BE2C (cell line): ENCODE data around the gene GPD1.

Experiments used
- DNase-seq: peaks from one replicate; pipeline ENCODE4 v3.0.0-alpha.2; 2020
- H3K27me3 ChIP-seq: fragments of 250-450 bp; sonication (Bioruptor Pico); 2 replicates; pipeline ENCODE4 v1.5.1; 2020; ENCODE audit warnings: mild to moderate bottlenecking
- H3K36me3 ChIP-seq: fragments of 250-450 bp; sonication (Bioruptor Pico); 2 replicates; pipeline ENCODE4 v1.5.1; 2020; ENCODE audit warnings: mild to moderate bottlenecking
- H3K4me1 ChIP-seq: fragments of 250-450 bp; sonication (Bioruptor Pico); 2 replicates; pipeline ENCODE4 v1.5.1; 2020
- H3K4me3 ChIP-seq: 2 replicates; pipeline ENCODE4 v1.5.1; 2011; ENCODE audit warnings: low read depth, low read length
- H3K9me3 ChIP-seq: fragments of 250-450 bp; sonication (Bioruptor Pico); 2 replicates; pipeline ENCODE4 v1.5.1; 2020
- CTCF ChIP-seq: IDR thresholded peaks from 2 replicates; pipeline ENCODE4 v1.5.1; 2012; ENCODE audit warnings: mild to moderate bottlenecking, low read depth, low read length

GPD1 gene

GRCh38 chr12:50075808-50076170 is 28.0 kb upstream of the GPD1 start:
- TF ChIP-seq CTCF, result no peak
- no peaks in the 10 kb centered on the region; the same call in 1 of the 2 replicates for H3K4me1 ChIP-seq
- DNase-seq, result no peak
- H3K4me3 ChIP-seq, result no peak overlapping the region
- peaks cover 15% of the 10 kb centered on the region for H3K36me3 ChIP-seq
- no peaks in the 10 kb centered on the region for H3K27me3 ChIP-seq
- H3K9me3 ChIP-seq, result no peaks in the 10 kb centered on the region

GRCh38 chr12:50077099-50077498 is 26.7 kb upstream of the GPD1 start:
- Histone ChIP-seq H3K4me3 (no peak overlapping the region), H3K27me3 (no peaks in the 10 kb centered on the region), H3K4me1 (no peaks in the 10 kb centered on the region)

GRCh38 chr12:50078281-50078680 is 25.5 kb upstream of the GPD1 start:
- peaks cover 12% of the 10 kb centered on the region for H3K36me3 ChIP-seq
- no peak for DNase-seq
- no peaks in the 10 kb centered on the region for H3K27me3 ChIP-seq
- no peaks in the 10 kb centered on the region for H3K4me1 ChIP-seq
- H3K9me3 ChIP-seq, result no peaks in the 10 kb centered on the region
- H3K4me3 ChIP-seq, result no peak overlapping the region
- no peak for TF ChIP-seq CTCF

More at GRCh38 chr12:50077099-50077498, 26.7 kb upstream of the GPD1 start:
- DNase-seq, result no peak
- peaks cover 14% of the 10 kb centered on the region for H3K36me3 ChIP-seq
- H3K9me3 ChIP-seq, result no peaks in the 10 kb centered on the region
- no peak for TF ChIP-seq CTCF

- no peak for TF ChIP-seq CTCF
- Histone ChIP-seq H3K4me1 (no peaks in the 10 kb centered on the region), H3K4me3 (no peak overlapping the region), H3K36me3 (peaks cover 12% of the 10 kb centered on the region), H3K27me3 (no peaks in the 10 kb centered on the region), H3K9me3 (no peaks in the 10 kb centered on the region)
- DNase-seq, result no peak
Measured at GRCh38 chr12:50079771-50080170, 24.0 kb upstream of the GPD1 start.

GRCh38 chr12:50081096-50081808 is 22.6 kb upstream of the GPD1 start:
- Histone ChIP-seq H3K4me3 (no peak overlapping the region), H3K9me3 (no peaks in the 10 kb centered on the region), H3K36me3 (peaks cover 12% of the 10 kb centered on the region), H3K4me1 (no peaks in the 10 kb centered on the region), H3K27me3 (no peaks in the 10 kb centered on the region)
- DNase-seq, result no peak
- no peak for TF ChIP-seq CTCF

GRCh38 chr12:50082644-50083043 is 21.2 kb upstream of the GPD1 start:
- no peaks in the 10 kb centered on the region for H3K4me1 ChIP-seq
- H3K36me3 ChIP-seq, result peaks cover 26% of the 10 kb centered on the region
- H3K4me3 ChIP-seq, result no peak overlapping the region
- no peak for TF ChIP-seq CTCF
- no peaks in the 10 kb centered on the region for H3K27me3 ChIP-seq
- no peaks in the 10 kb centered on the region for H3K9me3 ChIP-seq
- no peak for DNase-seq
